Fibroblast of skin of right quadriceps (primary cell): ENCODE measurements around the gene TMEM259.

Experiments used
- DNase-seq: peaks from one replicate; pipeline ENCODE4 v3.0.0-alpha.2; 2013

Gene TMEM259

DNA sequence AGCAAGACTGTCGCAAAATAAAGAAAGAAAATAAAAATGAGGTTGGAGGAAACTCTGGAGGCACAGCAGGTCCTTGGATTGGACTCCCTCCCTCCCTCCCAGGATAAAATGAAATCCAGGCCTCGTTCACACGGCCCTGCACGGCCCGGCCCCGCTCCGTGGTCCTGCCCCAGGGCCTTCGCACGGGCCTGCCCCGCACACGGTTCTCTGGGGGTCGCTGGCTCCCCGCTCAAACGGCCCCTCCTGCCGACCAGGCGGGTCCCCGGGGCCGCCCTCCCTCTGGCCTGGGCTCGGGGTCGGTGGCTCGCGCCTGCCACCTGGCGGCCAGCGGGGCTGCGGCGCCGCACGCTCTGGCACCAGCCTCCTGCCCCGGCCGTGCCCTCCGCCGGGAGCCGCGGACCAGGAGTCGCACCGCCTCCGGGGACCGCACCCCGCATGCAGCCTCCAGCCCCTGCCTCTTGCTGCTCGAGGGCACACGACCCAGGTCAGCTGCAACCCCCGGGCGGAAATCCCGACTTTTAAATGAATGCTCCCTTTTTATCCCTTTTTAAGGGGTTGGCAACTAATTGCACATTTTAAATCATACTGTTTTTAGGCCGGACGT is 38.3 kb downstream of the TMEM259 start:
- DNase-seq, result peak; percentile 49

DNA sequence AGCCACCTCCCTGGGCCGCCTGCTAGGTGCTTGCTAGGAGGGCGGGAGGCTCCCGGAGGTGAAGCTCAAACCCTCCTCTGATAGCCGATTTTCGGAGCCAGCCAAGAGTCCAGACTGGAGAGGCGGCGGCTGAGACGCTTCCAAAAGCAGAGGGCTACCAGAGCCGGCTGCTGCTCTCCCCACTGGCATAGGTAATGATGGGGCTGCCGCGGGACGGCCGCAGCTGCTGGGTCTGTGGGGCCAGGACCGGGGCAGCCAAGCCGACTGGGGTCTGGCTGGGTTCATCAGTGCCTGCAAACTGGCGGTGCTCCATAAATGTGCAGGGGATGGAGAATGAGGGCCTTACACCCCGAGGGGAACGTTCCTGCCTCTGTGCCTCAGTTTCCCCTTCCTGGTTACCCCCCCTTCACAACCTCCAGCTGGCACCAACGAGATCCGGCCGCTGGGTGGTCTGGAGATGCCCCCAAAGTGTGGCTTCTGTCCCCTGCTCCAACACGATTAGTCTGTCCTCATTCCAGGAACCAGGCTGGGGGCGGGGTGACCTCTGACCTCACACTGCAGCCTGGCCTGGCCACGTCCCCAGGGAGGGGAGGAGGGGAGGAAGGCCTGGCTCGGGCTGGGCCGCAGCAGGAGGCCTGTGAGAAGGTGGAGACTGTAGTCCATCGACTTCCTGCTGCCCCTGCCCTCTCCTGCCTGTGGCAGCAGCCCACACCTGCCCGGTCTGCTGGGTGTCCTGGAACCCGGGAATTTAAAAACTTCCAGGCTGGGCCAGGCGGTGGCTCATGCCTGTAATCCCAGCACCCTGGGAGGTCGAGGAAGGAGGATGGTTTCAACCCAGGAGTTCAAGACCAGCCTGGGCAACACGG is 40.6 kb downstream of the TMEM259 start:
- DNase-seq, result no peak

- DNase-seq, result no peak
Observed at GRCh38 chr19:979318-979741, 41.6 kb downstream of the TMEM259 start.

DNA sequence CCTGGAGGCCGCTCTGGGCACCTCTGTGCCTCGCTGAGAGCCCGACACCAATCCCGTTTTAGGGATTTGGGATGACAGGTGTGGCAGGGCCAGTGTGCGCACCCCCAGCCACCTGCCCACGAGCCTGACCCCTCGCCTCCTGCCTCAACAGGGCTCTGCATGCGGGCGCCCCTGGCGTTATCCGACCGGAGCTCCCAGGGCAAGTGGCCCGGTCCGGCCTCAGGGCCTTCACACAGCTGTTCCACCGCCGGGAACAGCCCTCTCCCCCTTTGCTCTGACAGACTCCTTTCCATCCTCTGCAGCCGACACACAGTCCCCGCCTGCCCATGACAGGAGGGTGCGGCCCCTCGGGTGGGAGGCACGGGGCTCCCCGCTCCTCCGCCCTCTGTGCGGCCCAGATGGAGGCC is 43.9 kb downstream of the TMEM259 start:
- DNase-seq, result no peak

DNA sequence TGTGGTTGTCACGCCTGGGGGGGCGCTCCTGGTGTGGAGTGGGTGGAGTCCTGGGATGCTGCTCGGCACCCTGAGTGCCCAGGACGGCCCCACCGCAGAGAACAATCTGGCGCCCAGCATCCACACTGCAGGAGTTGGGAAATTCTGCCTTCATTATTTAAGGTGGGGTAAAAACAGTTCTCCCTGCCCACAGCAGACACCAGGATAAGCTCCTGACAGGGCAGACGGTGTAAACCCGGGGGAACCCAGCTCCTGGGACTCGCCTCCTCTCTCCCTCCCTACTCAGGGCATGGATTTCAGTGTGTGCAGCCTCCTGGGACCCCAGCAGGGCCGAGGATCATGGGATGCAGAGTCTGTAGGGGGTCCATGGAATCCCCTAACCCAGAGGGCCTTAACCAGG is 44.4 kb downstream of the TMEM259 start:
- no peak for DNase-seq

GRCh38 chr19:974564-975257 is 46.2 kb downstream of the TMEM259 start:
- no peak for DNase-seq

GRCh38 chr19:973726-974563 is 47.0 kb downstream of the TMEM259 start:
- no peak for DNase-seq

DNA sequence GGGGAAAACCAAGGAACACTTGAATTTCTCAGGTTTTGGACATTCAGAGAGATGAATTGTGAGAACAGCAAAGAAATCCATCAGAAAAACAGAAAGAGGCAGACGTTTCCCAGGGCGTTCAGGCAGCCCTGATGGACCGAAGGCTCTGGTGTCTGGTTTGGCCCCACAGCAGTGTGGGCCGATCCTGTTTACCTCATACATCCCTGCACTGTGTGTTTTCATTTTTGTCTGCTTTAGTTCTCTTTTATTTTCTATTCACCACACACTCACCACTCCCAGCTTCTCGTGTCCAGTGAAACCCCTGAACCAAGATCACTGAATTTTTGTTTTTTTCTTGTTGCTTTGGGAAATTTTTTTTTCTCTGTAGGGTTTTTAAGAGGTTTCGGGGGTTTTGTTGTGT is 48.6 kb downstream of the TMEM259 start:
- no peak for DNase-seq

- DNase-seq, result no peak
Observed at GRCh38 chr19:971795-972194, 49.1 kb downstream of the TMEM259 start.

DNA sequence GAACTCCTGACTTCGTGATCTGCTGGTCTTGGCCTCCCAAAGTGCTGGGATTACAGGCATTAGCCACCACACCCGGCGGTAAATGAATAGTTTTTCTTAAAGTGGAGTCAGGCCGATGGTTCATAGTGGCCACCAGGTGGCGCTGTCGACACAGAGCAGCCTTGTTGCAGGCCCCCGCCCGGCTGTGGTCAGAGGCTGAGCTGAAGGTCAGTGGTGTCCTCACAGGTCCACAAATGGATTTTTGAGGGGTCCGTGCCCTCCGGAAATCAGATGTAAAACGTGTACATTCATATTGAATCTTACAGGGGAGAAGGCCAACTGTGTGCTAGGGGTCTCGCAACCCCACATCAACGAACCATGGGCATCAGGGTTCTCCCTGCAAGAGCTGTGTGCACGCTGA is 50.2 kb downstream of the TMEM259 start:
- DNase-seq, result no peak

DNA sequence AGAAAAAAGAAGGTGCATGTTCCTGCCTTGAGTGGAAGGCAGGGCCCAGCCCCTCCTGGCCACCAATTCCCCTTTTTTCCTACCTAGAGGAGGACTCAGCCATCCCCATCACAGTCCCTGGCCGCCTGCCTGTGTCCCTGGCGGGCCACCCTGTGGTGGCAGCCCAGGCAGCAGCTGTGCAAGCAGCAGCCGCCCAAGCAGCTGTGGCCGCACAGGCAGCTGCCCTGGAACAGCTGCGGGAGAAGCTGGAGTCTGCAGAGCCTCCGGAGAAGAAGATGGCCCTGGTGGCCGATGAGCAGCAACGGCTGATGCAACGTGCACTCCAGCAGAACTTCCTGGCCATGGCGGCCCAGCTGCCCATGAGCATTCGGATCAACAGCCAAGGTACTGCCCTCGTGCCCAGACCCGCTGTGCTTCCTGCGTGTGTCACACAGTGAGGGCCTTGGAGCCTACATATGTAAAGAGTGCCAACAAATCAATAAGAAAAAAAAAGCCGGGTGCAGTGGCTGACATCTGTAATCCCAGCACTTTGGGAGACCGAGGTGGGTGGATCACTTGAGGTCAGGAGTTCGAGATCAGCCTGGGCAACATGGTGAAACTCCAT is 54.3 kb downstream of the TMEM259 start:
- DNase-seq, result no peak

- DNase-seq, result peak; percentile 27
Observed at GRCh38 chr19:964761-965694, 55.9 kb downstream of the TMEM259 start.

- no peak for DNase-seq
Observed at GRCh38 chr19:964116-964520, 56.8 kb downstream of the TMEM259 start.

- DNase-seq, result no peak
Observed at GRCh38 chr19:963486-963951, 57.4 kb downstream of the TMEM259 start.

GRCh38 chr19:962683-963400 is 58.1 kb downstream of the TMEM259 start:
- no peak for DNase-seq

GRCh38 chr19:961866-962620 is 58.9 kb downstream of the TMEM259 start:
- no peak for DNase-seq

DNA sequence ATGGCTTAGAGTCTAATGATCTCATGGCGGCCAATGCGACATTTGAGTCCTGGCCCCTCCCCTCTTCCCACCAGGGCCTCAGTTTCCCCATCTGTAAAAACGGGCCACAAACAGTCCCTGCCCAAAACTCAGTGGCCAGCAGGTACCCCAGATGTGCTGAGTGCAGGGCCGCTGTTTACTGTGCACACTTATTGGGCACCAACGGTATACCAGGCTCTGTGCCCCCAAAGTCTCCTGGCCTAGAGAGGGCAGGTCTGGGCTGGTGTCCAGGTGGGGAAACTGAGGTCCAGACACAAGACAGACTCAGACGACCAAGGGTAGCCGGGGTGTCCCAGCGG is 60.4 kb downstream of the TMEM259 start:
- no peak for DNase-seq

DNA sequence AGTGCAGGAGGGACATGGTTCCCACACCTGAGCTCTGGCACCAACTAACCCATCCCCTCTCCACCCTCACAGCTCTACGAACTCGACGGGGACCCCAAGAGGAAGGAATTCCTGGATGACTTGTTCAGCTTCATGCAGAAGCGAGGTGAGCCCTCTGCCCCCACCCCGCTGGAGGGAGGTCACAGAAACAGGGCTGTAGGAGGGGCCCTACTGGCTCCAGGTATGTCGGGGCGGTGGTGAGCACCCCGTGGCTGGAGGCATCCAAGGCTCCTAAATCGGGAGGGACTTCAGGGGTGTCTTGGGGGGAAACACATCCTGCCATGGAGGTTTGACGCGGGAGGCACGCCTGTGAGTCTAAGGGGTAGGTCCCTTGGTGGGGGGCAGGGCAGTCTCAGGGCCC is 60.9 kb downstream of the TMEM259 start:
- no peak for DNase-seq
